Measurements from ENCODE around the gene PUS1. TPM values are rescaled to one million over a fixed set of nuclear protein-coding genes. Genes with fewer than 3 reads are reported as not detected.
A peak's percentile ranks its signal among the peaks of the same experiment; 100 is the strongest.
"Not testable (repeated sequence)": the region's sequence is repeated elsewhere in the genome, so short reads cannot be mapped to it uniquely, and the experiment has no call there.

Gene PUS1
- 10 to 100 TPM; 37.3 to 53.4 TPM for total RNA-seq

DNA sequence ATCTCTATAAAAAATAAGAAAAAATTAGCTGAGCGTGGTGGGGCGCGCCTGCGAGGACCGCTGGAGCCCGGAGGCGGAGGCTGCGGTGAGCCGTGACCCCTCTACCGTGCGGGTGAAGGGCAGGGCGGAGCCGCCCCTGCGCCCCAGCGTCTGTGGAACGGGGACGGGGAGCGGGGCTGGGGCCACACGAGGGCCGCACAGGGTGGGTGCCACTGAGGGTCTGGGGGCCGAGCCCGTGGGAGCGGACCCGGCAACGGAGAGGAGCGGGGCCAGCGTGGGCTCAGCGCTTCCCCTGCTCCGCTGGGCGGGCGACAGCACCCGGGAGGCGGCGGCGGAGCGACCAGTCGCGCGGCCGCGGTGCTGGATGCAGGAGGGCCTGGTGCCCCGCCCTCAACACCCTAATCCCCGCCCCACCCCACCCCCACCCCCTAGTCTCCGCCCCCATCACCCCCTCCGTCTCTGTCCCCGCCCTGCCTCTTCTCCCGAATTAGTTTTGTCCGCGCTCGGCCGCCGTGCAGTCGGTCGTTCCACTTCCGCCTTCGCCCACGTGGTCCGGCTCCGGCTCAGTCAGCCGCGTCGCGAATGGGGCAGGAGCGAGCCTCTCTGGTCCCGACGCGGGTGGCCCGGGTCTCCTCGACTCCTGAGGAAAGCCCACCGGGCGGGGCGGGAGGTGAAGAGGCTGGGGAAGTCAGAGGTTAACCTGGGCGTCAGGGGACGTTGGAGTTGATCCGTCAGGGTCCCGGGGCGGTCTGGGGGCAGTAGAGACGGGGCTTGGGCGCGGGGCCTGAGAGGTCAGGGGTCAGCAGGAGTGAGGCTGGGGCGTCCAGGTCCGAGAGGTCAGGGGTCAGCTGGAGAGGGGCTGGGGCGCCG is at the start of gene PUS1:
PUS1 (plus strand) TSS at position 566 of the 870 bp plus-strand sequence. CDS start 447 bp downstream, outside the sequence.
- H3K36me3 Mint-ChIP-seq (ENCODE audit: insufficient read depth in 2 of 2) = peaks cover 12 to 20% of the 10 kb centered on the region in 2 donors
- H3K9me3 Mint-ChIP-seq = no peaks in the 10 kb centered on the region
- peaks cover 39% of the 10 kb centered on the region for H3K4me1 Mint-ChIP-seq (ENCODE audit: low read depth)
- DNase-seq = peak; percentile 93 to 95
- no peaks in the 10 kb centered on the region for H3K27me3 Mint-ChIP-seq (ENCODE audit: low read depth)
- H3K27ac Mint-ChIP-seq = peak within 1 kb of the TSS; percentile 95
- ATAC-seq (replicated peaks in 1 of 2) = peak; percentile 87 to 90
- H3K4me3 Mint-ChIP-seq = peak within 1 kb of the TSS; percentile 96 to 100

DNA sequence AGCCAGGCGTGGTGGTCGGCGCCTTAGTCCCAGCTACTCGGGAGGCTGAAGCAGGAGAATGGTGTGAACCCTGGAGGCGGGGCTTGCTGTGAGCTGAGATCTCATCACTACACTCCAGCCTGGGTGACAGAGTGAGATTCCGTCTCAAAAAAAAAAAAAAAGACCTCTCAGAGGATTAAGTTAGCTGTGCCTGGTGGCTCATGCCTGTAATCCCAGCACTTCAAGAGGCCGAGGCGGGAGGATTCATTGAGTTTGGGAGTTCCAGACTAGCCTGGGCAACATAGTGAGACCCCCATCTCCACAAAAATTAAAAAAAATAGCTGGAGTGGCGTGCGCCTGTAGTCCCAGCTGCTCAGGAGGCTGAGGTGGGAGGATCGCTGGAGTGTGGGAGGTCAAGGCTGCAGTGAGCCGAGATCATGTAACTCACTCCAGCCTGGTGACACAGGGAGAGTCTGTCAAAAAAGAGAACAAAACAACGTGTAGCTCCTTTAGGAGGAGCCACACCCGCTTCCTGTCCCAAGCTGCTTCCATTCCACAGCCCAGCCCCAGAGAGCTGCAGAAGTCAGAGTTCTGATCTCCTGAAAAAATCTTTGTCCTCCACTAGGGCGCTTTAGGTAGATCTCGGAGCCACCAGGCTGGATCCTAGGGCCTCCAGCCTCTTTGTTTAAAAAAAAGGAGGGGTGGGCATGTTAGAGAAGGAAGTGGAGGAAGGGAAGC is 46.1 kb upstream of the PUS1 start:
- H3K4me1 Mint-ChIP-seq (ENCODE audit: low read depth) = no peaks in the 10 kb centered on the region
- DNase-seq (no peak), ATAC-seq (replicated peaks in 1 of 2) (no peak)
- H3K36me3 Mint-ChIP-seq (ENCODE audit: insufficient read depth in 2 of 2) = peaks cover 2% of the 10 kb centered on the region in 2 donors
- H3K9me3 Mint-ChIP-seq = peaks cover 2 to 5% of the 10 kb centered on the region in 2 donors
- H3K27me3 Mint-ChIP-seq (ENCODE audit: low read depth) = no peaks in the 10 kb centered on the region
- H3K4me3 Mint-ChIP-seq = no peak overlapping the region
- H3K27ac Mint-ChIP-seq = no peak overlapping the region

DNA sequence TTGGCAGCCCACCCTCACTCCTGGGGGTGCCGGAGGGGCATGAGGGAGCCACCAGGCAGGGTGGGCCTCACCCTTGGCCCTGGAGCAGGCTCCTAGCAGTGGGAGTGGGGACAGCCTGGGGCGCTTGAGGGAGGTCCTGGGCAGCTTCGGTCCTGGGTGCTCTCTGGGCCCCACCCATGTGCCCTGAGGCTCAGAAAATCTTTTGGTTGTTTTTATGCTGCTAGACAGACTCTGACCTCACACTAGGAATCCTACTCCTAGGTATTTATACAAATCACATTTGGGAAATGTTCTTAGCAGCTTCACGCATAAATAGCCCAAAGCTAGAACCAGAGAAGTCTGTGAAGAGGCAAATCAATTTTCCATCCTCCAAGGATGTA is 45.6 kb upstream of the PUS1 start:
- Mint-ChIP-seq H3K27me3 (ENCODE audit: low read depth) (no peaks in the 10 kb centered on the region), H3K36me3 (ENCODE audit: insufficient read depth in 2 of 2) (peaks cover 2% of the 10 kb centered on the region in 2 donors), H3K4me3 (no peak overlapping the region), H3K9me3 (peaks cover 2 to 5% of the 10 kb centered on the region in 2 donors), H3K4me1 (ENCODE audit: low read depth) (no peaks in the 10 kb centered on the region), H3K27ac (no peak overlapping the region)
- ATAC-seq (replicated peaks in 1 of 2) (no peak), DNase-seq (no peak)

DNA sequence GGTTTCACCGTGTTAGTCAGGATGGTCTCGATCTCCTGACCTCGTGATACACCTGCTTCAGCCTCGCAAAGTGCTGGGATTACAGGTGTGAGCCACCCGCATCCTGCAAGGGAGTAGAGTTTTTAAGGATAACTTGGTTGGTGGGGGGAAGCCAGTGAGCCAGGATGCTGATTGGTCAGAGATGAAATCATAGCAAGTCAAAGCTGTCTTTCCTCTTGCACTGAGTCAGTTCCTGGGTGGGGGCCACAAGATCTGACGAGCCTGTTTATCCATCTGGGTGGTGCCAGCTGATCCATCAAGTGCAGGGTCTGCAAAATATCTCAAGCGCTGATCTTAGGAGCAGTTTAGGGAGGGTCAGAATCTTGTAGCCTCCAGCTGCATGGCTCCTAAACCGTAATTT is 44.0 kb upstream of the PUS1 start:
- not testable (repeated sequence) for ATAC-seq (replicated peaks in 1 of 2); H3K36me3 Mint-ChIP-seq (ENCODE audit: insufficient read depth in 2 of 2); H3K4me1 Mint-ChIP-seq (ENCODE audit: low read depth); H3K9me3 Mint-ChIP-seq; H3K4me3 Mint-ChIP-seq; DNase-seq; H3K27ac Mint-ChIP-seq
- H3K27me3 Mint-ChIP-seq (ENCODE audit: low read depth) = peaks cover 11% of the 10 kb centered on the region

DNA sequence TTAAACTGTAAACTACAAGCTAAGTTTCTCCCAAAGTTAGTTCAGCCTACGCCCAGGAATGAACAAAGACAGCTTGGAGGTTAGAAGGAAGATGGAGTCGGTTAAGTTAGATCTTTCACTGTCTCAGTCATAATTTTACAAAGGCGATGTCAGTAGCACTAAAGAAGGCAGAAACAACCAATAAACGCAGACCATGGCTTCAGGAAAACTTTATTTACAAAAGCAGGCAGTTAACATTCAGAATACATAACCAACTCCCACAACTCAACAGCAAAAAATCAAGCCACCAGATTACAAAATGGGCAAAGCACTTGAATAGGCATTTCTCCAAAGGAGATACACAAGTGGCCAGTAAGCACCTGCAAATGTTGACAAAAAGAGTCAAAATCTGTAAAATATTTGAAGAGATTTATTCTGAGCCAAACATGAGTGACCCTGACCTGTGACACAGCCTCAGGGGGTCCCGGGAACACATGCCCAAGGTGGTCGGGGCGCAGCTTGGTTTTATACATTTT is 43.5 kb upstream of the PUS1 start:
- no peak overlapping the region for H3K27ac Mint-ChIP-seq
- peaks cover 11% of the 10 kb centered on the region for H3K27me3 Mint-ChIP-seq (ENCODE audit: low read depth)
- H3K4me3 Mint-ChIP-seq = no peak overlapping the region
- no peaks in the 10 kb centered on the region for H3K4me1 Mint-ChIP-seq (ENCODE audit: low read depth)
- no peak for ATAC-seq (replicated peaks in 1 of 2)
- no peak for DNase-seq
- H3K36me3 Mint-ChIP-seq (ENCODE audit: insufficient read depth in 2 of 2) = peaks cover 2% of the 10 kb centered on the region in 2 donors
- H3K9me3 Mint-ChIP-seq = peaks cover 4 to 5% of the 10 kb centered on the region in 2 donors

DNA sequence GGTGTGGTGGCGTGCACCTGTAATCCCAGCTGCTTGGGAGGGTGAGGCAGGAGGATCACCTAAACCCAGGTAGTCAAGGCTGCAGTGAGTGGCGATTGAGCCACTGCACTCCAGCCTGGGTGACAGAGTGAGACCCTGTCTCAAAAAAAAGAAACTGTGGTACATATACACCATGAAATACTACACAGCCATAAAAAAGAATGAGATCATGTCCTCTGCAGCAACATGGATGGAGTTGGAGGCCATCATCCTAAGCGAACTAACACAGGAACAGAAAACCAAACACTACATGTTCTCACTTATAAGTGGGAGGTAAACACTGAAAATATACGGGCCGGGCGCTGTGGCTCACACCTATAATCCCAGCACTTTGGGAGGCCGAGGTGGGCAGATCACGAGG is 37.4 kb upstream of the PUS1 start:
- ATAC-seq (replicated peaks in 1 of 2); H3K36me3 Mint-ChIP-seq (ENCODE audit: insufficient read depth in 2 of 2); H3K4me1 Mint-ChIP-seq (ENCODE audit: low read depth); H3K9me3 Mint-ChIP-seq; DNase-seq; H3K27ac Mint-ChIP-seq; H3K4me3 Mint-ChIP-seq: not testable (repeated sequence)
- H3K27me3 Mint-ChIP-seq (ENCODE audit: low read depth) = peaks cover 11% of the 10 kb centered on the region

DNA sequence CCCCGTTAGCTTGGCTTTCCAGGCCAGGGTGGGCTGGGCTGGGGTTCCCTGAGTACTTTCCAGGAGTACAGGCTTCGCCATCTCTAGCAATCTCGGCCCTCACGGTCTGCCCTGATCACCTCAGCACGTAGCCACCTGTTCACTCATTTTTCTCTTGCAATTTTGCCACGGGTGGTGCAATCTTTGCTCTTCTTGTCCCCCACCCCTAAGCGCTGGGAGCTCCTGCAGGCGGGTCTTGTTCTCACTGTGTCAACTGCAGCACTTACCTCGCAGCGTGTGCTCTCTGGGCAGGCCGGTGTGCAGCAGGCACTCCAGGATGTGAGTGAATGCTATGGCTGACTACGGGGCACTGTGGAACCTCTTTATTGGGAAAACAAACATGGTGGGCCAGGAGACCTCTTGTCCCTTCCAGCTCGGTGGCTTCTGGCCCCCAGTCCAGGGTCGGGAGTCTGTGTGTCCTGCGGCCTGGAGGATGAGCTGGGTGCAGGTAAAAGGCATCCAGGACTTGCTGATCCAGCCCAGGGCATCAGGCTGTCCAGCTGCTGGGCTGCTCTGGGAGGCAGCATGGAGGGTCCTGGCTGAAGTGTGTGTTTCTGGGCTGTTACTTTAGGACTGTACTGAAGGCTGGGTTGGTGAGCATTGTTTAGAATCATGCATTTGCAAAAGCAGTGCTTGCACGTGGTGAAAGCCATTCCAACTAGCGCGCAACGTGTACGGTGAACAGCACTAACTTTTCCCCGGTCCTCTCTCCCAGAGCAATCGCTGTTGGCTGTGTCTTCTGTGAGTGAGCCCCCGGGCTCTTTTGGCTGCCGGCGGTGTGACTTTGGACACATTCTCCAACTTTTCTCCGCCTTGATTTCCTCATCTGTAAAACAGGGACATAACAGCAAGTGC is 36.1 kb upstream of the PUS1 start:
- DNase-seq (no peak), ATAC-seq (replicated peaks in 1 of 2) (no peak)
- H3K4me3 Mint-ChIP-seq = no peak overlapping the region
- no peak overlapping the region for H3K27ac Mint-ChIP-seq
- peaks cover 11% of the 10 kb centered on the region for H3K27me3 Mint-ChIP-seq (ENCODE audit: low read depth)
- H3K9me3 Mint-ChIP-seq = peaks cover 0 to 1% of the 10 kb centered on the region in 2 donors
- H3K36me3 Mint-ChIP-seq (ENCODE audit: insufficient read depth in 2 of 2) = peaks cover 1 to 3% of the 10 kb centered on the region in 2 donors
- H3K4me1 Mint-ChIP-seq (ENCODE audit: low read depth) = peaks cover 15% of the 10 kb centered on the region

DNA sequence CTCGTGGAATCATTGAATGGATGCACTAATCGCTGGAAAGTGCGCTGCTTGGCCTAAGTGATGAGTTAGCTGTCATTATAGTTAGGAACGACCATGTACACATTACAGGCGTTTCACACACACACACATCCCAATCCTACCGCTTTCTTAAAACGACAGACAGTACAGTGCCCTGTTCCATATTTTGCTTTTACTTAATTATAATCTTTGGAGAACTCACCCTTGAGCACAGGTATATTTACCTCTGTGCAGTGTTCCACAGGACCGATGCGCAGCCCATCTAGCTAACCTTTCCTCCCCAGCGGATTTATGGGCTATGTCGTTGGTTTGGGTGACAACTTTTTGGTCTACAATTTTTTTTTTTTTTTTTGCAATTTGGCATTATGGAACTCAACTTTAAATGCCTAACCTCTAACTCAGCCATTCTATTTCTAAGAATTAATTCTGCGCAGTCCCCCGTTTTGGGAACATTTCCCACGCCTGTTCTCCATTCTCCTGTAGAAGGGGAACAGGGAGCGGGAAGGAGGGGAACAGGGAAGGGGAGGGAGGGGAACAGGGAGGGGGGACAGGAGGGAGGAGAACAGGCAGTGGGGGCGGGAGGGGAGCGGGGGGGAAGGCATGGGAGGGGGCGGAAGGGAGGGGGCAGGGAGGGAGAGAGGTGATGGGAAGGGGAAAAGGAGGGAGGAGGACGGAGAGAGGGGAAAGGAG is 35.3 kb upstream of the PUS1 start:
- peak overlapping the region; percentile 58 to 62 for H3K4me3 Mint-ChIP-seq
- peaks cover 15% of the 10 kb centered on the region for H3K4me1 Mint-ChIP-seq (ENCODE audit: low read depth)
- no peak overlapping the region for H3K27ac Mint-ChIP-seq
- DNase-seq (no peak), ATAC-seq (replicated peaks in 1 of 2) (no peak)
- peaks cover 1 to 3% of the 10 kb centered on the region in 2 donors for H3K36me3 Mint-ChIP-seq (ENCODE audit: insufficient read depth in 2 of 2)
- H3K9me3 Mint-ChIP-seq = peaks cover 0 to 1% of the 10 kb centered on the region in 2 donors
- H3K27me3 Mint-ChIP-seq (ENCODE audit: low read depth) = peaks cover 10% of the 10 kb centered on the region

DNA sequence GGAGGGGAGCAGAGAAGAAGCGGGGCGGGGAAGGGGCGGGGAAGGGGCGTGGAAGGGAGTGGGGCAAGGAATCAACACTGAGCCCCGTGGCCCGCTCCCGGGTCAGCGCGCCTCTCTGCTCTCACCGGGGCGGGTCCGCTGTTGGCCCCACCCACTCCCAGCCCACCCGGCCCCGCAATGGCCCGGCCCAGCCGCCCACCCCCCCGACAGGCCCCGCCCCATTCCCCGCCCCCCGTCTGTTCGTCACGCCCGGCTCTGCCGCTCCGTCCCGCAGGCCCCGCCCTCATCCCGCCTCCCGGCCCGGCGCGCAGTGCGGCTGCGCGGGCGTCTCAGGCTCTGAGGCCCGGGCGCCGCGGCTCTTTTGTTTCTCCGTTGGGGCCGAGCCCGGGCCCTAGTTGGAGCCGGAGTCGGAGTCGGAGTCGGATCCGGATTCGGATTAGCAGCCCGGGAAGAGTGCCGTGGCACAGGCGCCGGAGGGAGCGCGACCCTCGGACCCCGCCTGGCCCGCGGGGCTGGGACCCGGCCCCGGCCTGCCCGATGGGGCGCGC is 34.7 kb upstream of the PUS1 start, which contains the start of gene ULK1:
ULK1 (plus strand) TSS at position 310 of the 548 bp plus-strand sequence. CDS start 380 bp downstream, outside the sequence.
- peaks cover 15% of the 10 kb centered on the region for H3K4me1 Mint-ChIP-seq (ENCODE audit: low read depth)
- ATAC-seq (replicated peaks in 1 of 2) (peak; percentile 79 to 81), DNase-seq (peak; percentile 93 to 97)
- peak within 1 kb of the TSS; percentile 63 for H3K27ac Mint-ChIP-seq
- peaks cover 4% of the 10 kb centered on the region for H3K27me3 Mint-ChIP-seq (ENCODE audit: low read depth)
- H3K9me3 Mint-ChIP-seq = peaks cover 0 to 1% of the 10 kb centered on the region in 2 donors
- H3K36me3 Mint-ChIP-seq (ENCODE audit: insufficient read depth in 2 of 2) = peaks cover 1 to 3% of the 10 kb centered on the region in 2 donors
- peak within 1 kb of the TSS; percentile 89 to 92 for H3K4me3 Mint-ChIP-seq

DNA sequence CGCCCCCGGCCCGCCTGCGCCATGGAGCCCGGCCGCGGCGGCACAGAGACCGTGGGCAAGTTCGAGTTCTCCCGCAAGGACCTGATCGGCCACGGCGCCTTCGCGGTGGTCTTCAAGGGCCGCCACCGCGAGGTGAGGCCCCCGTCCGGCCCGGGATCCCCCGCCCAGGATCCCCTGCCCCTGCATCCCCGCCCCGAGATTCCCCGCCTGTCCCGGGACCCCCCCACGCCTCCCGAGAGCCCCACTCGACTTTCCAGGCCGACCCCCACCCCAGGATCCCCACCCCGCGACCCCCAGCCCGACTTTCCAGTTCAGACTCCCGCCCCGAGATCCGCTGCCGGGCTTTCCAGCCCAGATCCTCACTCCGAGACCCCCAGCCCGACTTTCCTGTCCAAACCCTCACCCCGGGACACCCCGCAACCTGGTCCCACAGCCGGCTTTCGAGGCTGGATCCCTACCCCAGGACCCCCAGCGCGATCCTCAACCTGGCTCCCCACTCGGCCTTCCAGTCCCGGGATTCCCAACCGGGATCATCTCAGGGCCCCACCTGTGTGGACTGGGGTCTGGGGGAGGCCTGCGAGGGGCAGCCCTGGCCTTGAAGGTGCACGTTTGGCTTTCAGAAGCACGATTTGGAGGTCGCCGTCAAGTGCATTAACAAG is 34.0 kb upstream of the PUS1 start:
- Mint-ChIP-seq H3K36me3 (ENCODE audit: insufficient read depth in 2 of 2) (peaks cover 1 to 3% of the 10 kb centered on the region in 2 donors), H3K27ac (peak overlapping the region; percentile 63), H3K4me1 (ENCODE audit: low read depth) (peaks cover 15% of the 10 kb centered on the region), H3K9me3 (peaks cover 0 to 1% of the 10 kb centered on the region in 2 donors), H3K4me3 (peak overlapping the region; percentile 89 to 92), H3K27me3 (ENCODE audit: low read depth) (no peaks in the 10 kb centered on the region)
- ATAC-seq (replicated peaks in 1 of 2) (no peak), DNase-seq (peak in 1 of 2 donors; percentile 14)

DNA sequence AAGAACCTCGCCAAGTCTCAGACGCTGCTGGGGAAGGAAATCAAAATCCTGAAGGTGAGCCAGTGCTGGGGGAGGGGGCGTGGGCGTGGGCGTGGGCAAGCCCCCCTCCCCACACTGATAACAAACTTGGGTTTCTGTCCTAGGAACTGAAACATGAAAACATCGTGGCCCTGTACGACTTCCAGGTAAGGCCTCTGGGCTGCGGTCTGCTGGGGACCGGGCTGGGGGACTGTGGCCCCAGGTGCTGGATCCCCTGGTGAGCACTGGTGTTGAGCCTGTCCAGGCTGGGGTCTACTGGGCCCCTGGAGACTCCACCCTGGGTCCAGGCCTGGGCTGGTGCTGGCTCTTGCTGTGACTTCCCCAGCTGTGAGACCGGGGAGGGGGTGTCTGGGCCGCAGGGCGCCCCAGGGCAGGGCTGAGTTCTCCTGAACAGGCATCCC is 33.4 kb upstream of the PUS1 start:
- H3K4me3 Mint-ChIP-seq = peak overlapping the region; percentile 89 to 92
- no peaks in the 10 kb centered on the region for H3K27me3 Mint-ChIP-seq (ENCODE audit: low read depth)
- DNase-seq = peak in 1 of 2 donors; percentile 17
- peaks cover 1 to 3% of the 10 kb centered on the region in 2 donors for H3K36me3 Mint-ChIP-seq (ENCODE audit: insufficient read depth in 2 of 2)
- peak overlapping the region; percentile 63 for H3K27ac Mint-ChIP-seq
- H3K9me3 Mint-ChIP-seq = no peaks in the 10 kb centered on the region
- peaks cover 15% of the 10 kb centered on the region for H3K4me1 Mint-ChIP-seq (ENCODE audit: low read depth)
- ATAC-seq (replicated peaks in 1 of 2) = no peak
